Mononuclear cell (primary cell): Measurements from ENCODE around the gene CCDC92. TPM values are rescaled to one million over a fixed set of nuclear protein-coding genes. Genes with fewer than 3 reads are reported as not detected.

ENCODE experiments used
- H3K27me3 ChIP-seq: 2 replicates; pipeline ENCODE4 v1.6.0; 2011; ENCODE audit warnings: low read length, control low read depth; ENCODE audit not compliant: insufficient read depth
- H3K4me1 ChIP-seq: 2 replicates; pipeline ENCODE4 v1.5.1; 2011; ENCODE audit warnings: mild to moderate bottlenecking, low read length, control low read depth; ENCODE audit not compliant: insufficient read depth
- H3K4me3 ChIP-seq: 2 replicates; pipeline ENCODE4 v1.5.1; 2011; ENCODE audit warnings: mild to moderate bottlenecking, low read length, moderate library complexity
- H3K9me3 ChIP-seq: 2 replicates; pipeline ENCODE4 v1.5.1; 2011; ENCODE audit warnings: low read depth, mild to moderate bottlenecking, control low read depth, low read length
- total RNA-seq: library from RNA; depleted of rRNA; stranded (reverse); fragments of >200 nt; gene quantifications from one replicate; pipeline ENCODE4 v1.2.3, GENCODE V29; 2012

Gene CCDC92
- total RNA-seq, 1 donor, result 5.9 TPM

GRCh38 chr12:123893276-123893675 is 79.4 kb downstream of the CCDC92 start:
- Histone ChIP-seq H3K4me3 (no peak overlapping the region), H3K9me3 (no peaks in the 10 kb centered on the region), H3K27me3 (no peaks in the 10 kb centered on the region), H3K4me1 (no peaks in the 10 kb centered on the region)

DNA sequence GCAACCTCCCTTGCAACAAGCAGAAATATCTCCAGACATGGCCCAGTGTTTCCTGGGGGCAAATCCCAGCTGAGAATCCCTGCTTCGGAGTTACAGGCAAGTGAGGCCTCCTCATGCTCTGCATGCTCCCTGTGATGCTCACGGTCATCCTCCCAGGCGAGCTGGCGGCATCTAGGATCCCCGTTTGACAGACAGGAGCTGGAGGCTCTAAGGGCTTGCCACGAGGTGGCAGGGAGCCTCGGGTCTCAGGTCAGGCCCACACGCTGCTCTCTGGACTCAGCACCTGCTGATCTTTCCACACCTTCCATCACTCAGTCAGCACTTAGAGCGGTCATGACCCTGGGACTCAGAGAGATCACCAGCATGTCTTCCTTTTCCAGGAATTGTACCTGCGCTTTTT is 79.8 kb downstream of the CCDC92 start:
- H3K27me3 ChIP-seq, result no peaks in the 10 kb centered on the region
- no peaks in the 10 kb centered on the region for H3K9me3 ChIP-seq
- H3K4me1 ChIP-seq, result no peaks in the 10 kb centered on the region
- H3K4me3 ChIP-seq, result no peak overlapping the region

DNA sequence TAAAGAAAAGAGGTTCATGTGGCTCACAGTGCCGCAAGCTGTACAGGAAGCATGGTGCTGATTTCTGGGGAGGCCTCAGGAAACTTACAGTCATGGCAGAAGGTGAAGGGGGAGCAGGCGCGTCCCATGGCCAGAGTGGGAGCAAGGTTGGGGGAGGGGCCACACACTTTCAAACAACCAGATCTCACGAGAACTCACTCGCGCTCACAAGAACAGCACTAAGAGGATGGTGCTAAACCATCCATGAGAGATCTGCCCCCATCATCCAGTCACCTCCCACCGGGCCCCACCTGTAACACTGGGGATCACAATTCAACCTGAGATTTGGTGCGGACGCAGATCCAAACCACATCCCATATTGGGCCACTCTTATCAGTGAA is 80.5 kb downstream of the CCDC92 start:
- Histone ChIP-seq H3K4me1 (no peaks in the 10 kb centered on the region), H3K9me3 (no peaks in the 10 kb centered on the region), H3K27me3 (no peaks in the 10 kb centered on the region), H3K4me3 (no peak overlapping the region)

DNA sequence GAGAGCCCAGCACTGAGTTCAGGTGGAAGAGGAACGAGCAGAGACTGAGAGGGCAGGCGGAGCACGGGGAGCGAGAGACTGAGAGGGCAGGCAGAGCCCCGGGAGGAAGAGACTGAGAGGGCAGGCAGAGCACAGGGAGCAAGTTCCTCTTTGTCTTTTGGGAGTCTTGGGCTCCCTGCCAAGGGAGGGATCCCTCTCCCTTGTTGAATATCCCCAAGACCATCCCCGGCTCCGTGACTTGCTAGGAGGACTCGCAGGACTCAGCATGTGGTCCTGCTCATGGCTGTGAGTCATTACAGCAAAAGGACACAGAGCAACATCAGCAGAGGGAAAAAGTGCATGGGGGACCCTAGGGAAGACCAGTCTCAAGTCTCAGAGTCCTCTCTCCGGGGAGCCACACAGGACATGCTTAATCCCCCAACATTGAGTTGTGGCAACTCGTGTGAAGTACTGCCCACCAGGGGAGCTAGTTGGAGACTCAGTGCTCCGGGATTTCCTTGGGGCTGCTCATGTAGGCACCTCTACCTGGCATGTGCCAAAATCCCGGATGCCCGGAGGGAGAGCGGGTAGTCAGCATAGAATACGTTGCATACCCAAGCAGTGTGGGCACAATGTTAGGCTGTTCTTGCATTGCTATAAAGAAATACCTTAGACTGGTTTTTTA is 81.0 kb downstream of the CCDC92 start:
- H3K4me3 ChIP-seq, result no peak overlapping the region
- H3K27me3 ChIP-seq, result no peaks in the 10 kb centered on the region
- H3K4me1 ChIP-seq, result no peaks in the 10 kb centered on the region
- no peaks in the 10 kb centered on the region for H3K9me3 ChIP-seq

DNA sequence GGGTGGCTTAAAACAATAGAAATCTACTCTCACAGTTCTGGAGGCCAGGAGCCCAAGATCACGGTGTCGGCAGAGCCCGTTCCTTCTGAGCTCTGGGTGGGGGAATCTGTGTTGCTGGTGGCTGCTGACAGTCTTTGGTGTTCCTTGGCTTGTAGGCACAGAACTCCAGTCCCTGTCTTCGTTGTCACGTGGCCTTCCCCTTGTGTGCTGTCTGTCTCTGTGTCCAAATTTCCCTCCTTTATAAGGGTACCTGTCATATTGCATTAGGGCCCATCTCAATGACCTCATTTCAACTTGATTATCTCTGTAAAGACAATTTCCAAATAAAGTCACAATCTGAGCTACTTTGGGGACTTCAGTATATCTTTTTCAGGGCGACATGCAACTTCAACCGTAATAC is 81.6 kb downstream of the CCDC92 start:
- Histone ChIP-seq H3K4me1 (no peaks in the 10 kb centered on the region), H3K27me3 (no peaks in the 10 kb centered on the region), H3K9me3 (no peaks in the 10 kb centered on the region), H3K4me3 (no peak overlapping the region)

- Histone ChIP-seq H3K4me1 (no peaks in the 10 kb centered on the region), H3K9me3 (no peaks in the 10 kb centered on the region), H3K4me3 (no peak overlapping the region), H3K27me3 (no peaks in the 10 kb centered on the region)
These were observed 82.1 kb downstream of the CCDC92 start for GRCh38 chr12:123890536-123890902.

DNA sequence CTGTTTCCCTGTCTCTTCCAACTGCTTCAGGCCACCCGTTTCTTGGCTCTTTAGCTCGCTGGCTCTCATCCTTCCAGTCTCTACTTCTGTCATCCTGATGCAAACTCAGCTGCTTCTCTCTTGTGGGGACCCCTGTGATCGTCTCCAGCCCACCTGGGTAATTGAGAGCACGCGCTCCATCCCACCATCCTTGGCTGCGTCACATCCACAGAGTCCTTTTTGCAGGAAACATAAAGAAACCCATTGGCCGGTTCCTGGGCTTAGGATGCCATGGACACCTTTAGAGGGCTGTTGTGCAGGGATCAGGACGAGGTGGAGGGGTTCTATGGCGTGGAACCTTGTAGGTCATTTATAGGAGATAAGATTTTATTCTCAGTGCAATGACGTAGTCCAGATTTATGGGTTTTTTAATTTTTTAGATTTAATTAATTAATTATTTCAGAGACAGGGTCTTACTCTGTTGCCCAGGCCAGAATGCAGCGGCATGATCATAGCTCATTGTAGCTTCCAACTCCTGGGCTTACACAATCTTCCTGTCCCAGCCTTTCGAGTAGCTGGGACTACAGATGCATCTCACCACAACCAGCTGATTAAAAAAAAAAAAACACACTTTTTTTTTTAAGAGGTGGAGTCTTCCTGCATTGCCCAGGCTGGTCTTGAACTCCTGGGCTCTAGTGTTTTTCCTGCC is 82.6 kb downstream of the CCDC92 start:
- no peaks in the 10 kb centered on the region for H3K27me3 ChIP-seq
- no peak overlapping the region for H3K4me3 ChIP-seq
- H3K4me1 ChIP-seq, result no peaks in the 10 kb centered on the region
- H3K9me3 ChIP-seq, result no peaks in the 10 kb centered on the region

GRCh38 chr12:123888989-123889388 is 83.6 kb downstream of the CCDC92 start:
- Histone ChIP-seq H3K27me3 (no peaks in the 10 kb centered on the region), H3K4me1 (no peaks in the 10 kb centered on the region), H3K4me3 (no peak overlapping the region), H3K9me3 (no peaks in the 10 kb centered on the region)

DNA sequence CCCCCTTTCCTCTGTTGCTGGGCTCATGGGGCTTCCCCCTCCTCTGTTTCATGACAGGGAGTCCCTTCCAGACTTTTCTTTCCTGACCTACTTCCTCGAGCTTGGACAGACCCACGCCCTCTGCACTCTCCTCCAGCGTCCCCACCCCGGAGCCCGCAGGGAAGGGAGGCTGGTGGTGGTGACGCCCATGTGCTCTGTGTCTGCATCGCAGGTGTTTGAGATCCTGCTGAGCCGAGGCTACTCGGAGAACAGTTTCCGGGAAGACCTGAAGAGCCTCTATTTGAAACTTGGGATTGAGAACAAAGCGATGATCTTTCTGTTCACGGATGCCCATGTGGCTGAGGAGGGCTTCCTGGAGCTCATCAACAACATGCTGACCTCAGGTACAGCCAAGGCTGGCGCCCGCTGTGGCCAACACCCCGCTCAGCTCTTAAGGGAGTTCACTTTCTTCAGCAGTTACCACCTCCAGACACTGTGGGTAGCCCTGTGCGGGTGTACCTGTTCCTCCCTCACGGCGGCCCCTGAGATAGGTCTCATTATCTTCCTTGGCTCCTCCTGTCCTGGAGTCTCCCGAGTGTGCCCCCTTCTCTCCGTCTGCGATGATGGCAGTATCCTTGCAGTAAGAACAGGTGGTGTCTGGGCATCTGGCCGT is 85.6 kb downstream of the CCDC92 start:
- H3K27me3 ChIP-seq, result no peaks in the 10 kb centered on the region
- H3K9me3 ChIP-seq, result no peaks in the 10 kb centered on the region
- H3K4me3 ChIP-seq, result no peak overlapping the region
- no peaks in the 10 kb centered on the region for H3K4me1 ChIP-seq

DNA sequence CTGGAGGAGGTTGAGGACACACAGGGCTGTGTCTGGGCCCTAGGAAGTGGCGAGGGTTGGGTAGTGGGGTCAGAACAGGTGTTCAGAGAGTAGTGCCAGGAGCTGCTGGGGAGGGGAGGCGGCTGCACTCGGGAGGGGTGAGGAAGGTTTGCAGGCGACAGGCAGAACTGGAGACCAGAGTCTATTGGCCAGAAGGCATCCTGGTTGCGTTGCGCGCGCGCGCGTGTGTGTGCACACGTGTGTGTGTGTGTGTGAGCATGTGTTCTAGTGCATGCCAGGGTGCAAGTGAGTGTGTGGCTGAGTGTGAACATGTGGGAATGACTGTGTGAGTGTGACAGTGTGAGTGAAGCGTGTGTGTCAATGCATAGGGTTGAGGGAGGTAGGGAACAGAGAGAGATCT is 86.4 kb downstream of the CCDC92 start:
- no peaks in the 10 kb centered on the region for H3K9me3 ChIP-seq
- no peak overlapping the region for H3K4me3 ChIP-seq
- no peaks in the 10 kb centered on the region for H3K4me1 ChIP-seq
- H3K27me3 ChIP-seq, result no peaks in the 10 kb centered on the region

Other genes starting within 250 kb of the CCDC92 start
- 0.21 TPM for gene DNAH10, start 210.5 kb downstream of the CCDC92 start, total RNA-seq
- gene ZNF664, start 384 bp upstream of the CCDC92 start, total RNA-seq, result 18.5 TPM